ENCODE measurements around the gene FBF1. TPM values are rescaled to one million over a fixed set of nuclear protein-coding genes. Genes with fewer than 3 reads are reported as not detected.
"Not testable (repeated sequence)": the region's sequence is repeated elsewhere in the genome, so short reads cannot be mapped to it uniquely, and the experiment has no call there.

FBF1 gene
- total RNA-seq, 1 experiment from 2014 or later = 33.6 TPM

- Mint-ChIP-seq H3K4me1 (ENCODE audit: low read depth, unreplicated experiment) (peaks cover 13% of the 10 kb centered on the region), H3K4me3 (ENCODE audit: low read depth, unreplicated experiment) (no peak overlapping the region), H3K36me3 (ENCODE audit: insufficient read depth, unreplicated experiment) (peaks cover 41% of the 10 kb centered on the region), H3K9me3 (ENCODE audit: low read depth, unreplicated experiment) (no peaks in the 10 kb centered on the region), H3K27me3 (ENCODE audit: unreplicated experiment) (no peaks in the 10 kb centered on the region), H3K27ac (ENCODE audit: unreplicated experiment) (no peak overlapping the region)
- BruUV-seq (replicated peaks) = no TSS peak
- CTCF ChIA-PET = no interaction called here
- no peak for DNase-seq
- TF ChIP-seq CTCF (IDR thresholded peaks at IDR 0.05; ENCODE audit: unreplicated experiment) = no peak
- intact Hi-C loops (cut with micrococcal nuclease; ENCODE audit: unreplicated experiment) = no loop called here
Observed at GRCh38 chr17:75970626-75971025, 29.8 kb upstream of the FBF1 start.

GRCh38 chr17:75970011-75970523, 29.2 kb upstream of the FBF1 start:
- intact Hi-C loops (cut with micrococcal nuclease; ENCODE audit: unreplicated experiment) = no loop called here
- peaks cover 9% of the 10 kb centered on the region for H3K4me1 Mint-ChIP-seq (ENCODE audit: low read depth, unreplicated experiment)
- peaks cover 41% of the 10 kb centered on the region for H3K36me3 Mint-ChIP-seq (ENCODE audit: insufficient read depth, unreplicated experiment)
- DNase-seq = no peak
- TF ChIP-seq CTCF (IDR thresholded peaks at IDR 0.05; ENCODE audit: unreplicated experiment) = no peak
- CTCF ChIA-PET = no interaction called here
- no peaks in the 10 kb centered on the region for H3K9me3 Mint-ChIP-seq (ENCODE audit: low read depth, unreplicated experiment)
- H3K27me3 Mint-ChIP-seq (ENCODE audit: unreplicated experiment) = no peaks in the 10 kb centered on the region
- H3K4me3 Mint-ChIP-seq (ENCODE audit: low read depth, unreplicated experiment) = no peak overlapping the region
- BruUV-seq (replicated peaks) = no TSS peak
- H3K27ac Mint-ChIP-seq (ENCODE audit: unreplicated experiment) = no peak overlapping the region

GRCh38 chr17:75969044-75969443, 28.2 kb upstream of the FBF1 start:
- CTCF ChIA-PET = interaction anchor here (0.6 to 1.1 kb wide), 2 partner anchors 83 to 371 kb away, joined by 3 to 4 read pairs; no protein-coding TSS in a partner anchor
- peaks cover 45% of the 10 kb centered on the region for H3K36me3 Mint-ChIP-seq (ENCODE audit: insufficient read depth, unreplicated experiment)

GRCh38 chr17:75965468-75965867, 24.6 kb upstream of the FBF1 start:
- CTCF ChIA-PET = interaction anchor here (0.6 to 1.4 kb wide), 3 partner anchors 14 to 110 kb away, joined by 3 to 6 read pairs (median 3); partner anchors contain the start of gene WBP2
- Mint-ChIP-seq H3K4me3 (ENCODE audit: low read depth, unreplicated experiment) (no peak overlapping the region), H3K36me3 (ENCODE audit: insufficient read depth, unreplicated experiment) (peaks cover 18% of the 10 kb centered on the region), H3K27ac (ENCODE audit: unreplicated experiment) (no peak overlapping the region), H3K27me3 (ENCODE audit: unreplicated experiment) (no peaks in the 10 kb centered on the region), H3K4me1 (ENCODE audit: low read depth, unreplicated experiment) (peaks cover 9% of the 10 kb centered on the region), H3K9me3 (ENCODE audit: low read depth, unreplicated experiment) (no peaks in the 10 kb centered on the region)
- no TSS peak for BruUV-seq (replicated peaks)
- TF ChIP-seq CTCF (IDR thresholded peaks at IDR 0.05; ENCODE audit: unreplicated experiment) = no peak
- intact Hi-C loops (cut with micrococcal nuclease; ENCODE audit: unreplicated experiment) = no loop called here
- DNase-seq = no peak

More at GRCh38 chr17:75969044-75969443, 28.2 kb upstream of the FBF1 start:
- H3K4me3 Mint-ChIP-seq (ENCODE audit: low read depth, unreplicated experiment); H3K4me1 Mint-ChIP-seq (ENCODE audit: low read depth, unreplicated experiment); H3K27me3 Mint-ChIP-seq (ENCODE audit: unreplicated experiment); H3K9me3 Mint-ChIP-seq (ENCODE audit: low read depth, unreplicated experiment); DNase-seq; H3K27ac Mint-ChIP-seq (ENCODE audit: unreplicated experiment); BruUV-seq (replicated peaks); intact Hi-C loops (cut with micrococcal nuclease; ENCODE audit: unreplicated experiment): not testable (repeated sequence)

- H3K36me3 Mint-ChIP-seq (ENCODE audit: insufficient read depth, unreplicated experiment) = peaks cover 24% of the 10 kb centered on the region
- DNase-seq = no peak
- CTCF ChIA-PET = interaction anchor here (0.7 kb wide), 1 partner anchor 14 kb away, joined by 3 read pairs; no protein-coding TSS in a partner anchor
- intact Hi-C loops (cut with micrococcal nuclease; ENCODE audit: unreplicated experiment) = no loop called here
- H3K27me3 Mint-ChIP-seq (ENCODE audit: unreplicated experiment) = no peaks in the 10 kb centered on the region
- H3K27ac Mint-ChIP-seq (ENCODE audit: unreplicated experiment) = no peak overlapping the region
- no peak for TF ChIP-seq CTCF (IDR thresholded peaks at IDR 0.05; ENCODE audit: unreplicated experiment)
- H3K4me1 Mint-ChIP-seq (ENCODE audit: low read depth, unreplicated experiment) = peaks cover 7% of the 10 kb centered on the region
- no peaks in the 10 kb centered on the region for H3K9me3 Mint-ChIP-seq (ENCODE audit: low read depth, unreplicated experiment)
- BruUV-seq (replicated peaks) = no TSS peak
- H3K4me3 Mint-ChIP-seq (ENCODE audit: low read depth, unreplicated experiment) = no peak overlapping the region
Observed at GRCh38 chr17:75959839-75960511, 19.1 kb upstream of the FBF1 start.

Measured in Calu3 (cell line).